Neural cell (in vitro differentiated cells): ENCODE data around the gene IFI44. TPM values are rescaled to one million over a fixed set of nuclear protein-coding genes. Genes with fewer than 3 reads are reported as not detected.

Experiments used
- H2AFZ ChIP-seq: fragments of 200-600, 300-800 bp; sonication (generic), shearing (Covaris generic); 2 replicates; pipeline ENCODE4 v1.6.0; 2014; ENCODE audit warnings: low read depth, mild to moderate bottlenecking, antibody characterized with exemption, low read length, moderate library complexity
- H3F3A ChIP-seq: fragments of 200-600 bp; shearing (Covaris generic); 2 replicates; pipeline ENCODE4 v1.6.1; 2016; ENCODE audit warnings: mild to moderate bottlenecking, moderate library complexity, mixed read lengths, antibody characterized with exemption, low read length; ENCODE audit not compliant: insufficient read depth, poor library complexity, severe bottlenecking
- H3K27ac ChIP-seq: fragments of 200-600, 300-800 bp; sonication (generic), shearing (Covaris generic); 2 replicates; pipeline ENCODE4 v1.5.1; 2014; ENCODE audit warnings: mild to moderate bottlenecking, low read length, moderate library complexity
- H3K27me3 ChIP-seq: fragments of 300-800, 200-600 bp; sonication (generic), shearing (Covaris generic); 2 replicates; pipeline ENCODE4 v1.6.0; 2014; ENCODE audit warnings: mild to moderate bottlenecking, low read depth, low read length, moderate library complexity; ENCODE audit not compliant: insufficient read depth
- H3K36me3 ChIP-seq: fragments of 300-800, 200-600 bp; sonication (generic), shearing (Covaris generic); 2 replicates; pipeline ENCODE4 v1.5.1; 2014; ENCODE audit warnings: mild to moderate bottlenecking, antibody characterized with exemption, low read length, moderate library complexity; ENCODE audit not compliant: insufficient read depth
- H3K4me2 ChIP-seq: fragments of 300-800, 200-600 bp; sonication (generic), shearing (Covaris generic); 2 replicates; pipeline ENCODE4 v1.6.0; 2014; ENCODE audit warnings: mild to moderate bottlenecking, low read length
- H3K4me3 ChIP-seq: fragments of 300-800, 200-600 bp; sonication (generic), shearing (Covaris generic); 2 replicates; pipeline ENCODE4 v1.5.1; 2014; ENCODE audit warnings: mild to moderate bottlenecking, low read length, moderate library complexity
- H3K79me2 ChIP-seq: fragments of 200-600 bp; shearing (Covaris generic); replicated peaks from 2 replicates; pipeline ENCODE4 v1.6.0; 2014; ENCODE audit warnings: mild to moderate bottlenecking, low read length, moderate library complexity; ENCODE audit not compliant: insufficient read depth
- H3K9ac ChIP-seq: fragments of 300-800, 200-600 bp; sonication (generic), shearing (Covaris generic); 2 replicates; pipeline ENCODE4 v1.6.1; 2016; ENCODE audit warnings: mild to moderate bottlenecking, low read length, mixed read lengths
- H3K9me2 ChIP-seq: fragments of 200-600 bp; shearing (Covaris generic); 2 replicates; pipeline ENCODE4 v1.6.1; 2016; ENCODE audit warnings: mild to moderate bottlenecking, low read length, mixed read lengths; ENCODE audit not compliant: insufficient read depth
- H3K9me3 ChIP-seq: fragments of 200-600, 300-800 bp; sonication (generic), shearing (Covaris generic); 2 replicates; pipeline ENCODE4 v1.6.1; 2016; ENCODE audit warnings: mild to moderate bottlenecking, mixed run types, low read length, moderate library complexity, mixed read lengths
- H4K20me1 ChIP-seq: fragments of 200-600 bp; shearing (Covaris generic); 2 replicates; pipeline ENCODE4 v1.6.1; 2016; ENCODE audit warnings: mild to moderate bottlenecking, mixed run types; ENCODE audit not compliant: insufficient read depth
- CTCF ChIP-seq: fragments of 450-650 bp; IDR thresholded peaks from 2 replicates; pipeline ENCODE4 v1.5.1; 2014; ENCODE audit warnings: antibody characterized with exemption, mild to moderate bottlenecking, moderate library complexity; ENCODE audit not compliant: poor library complexity, severe bottlenecking
- EP300 ChIP-seq: fragments of 450-650 bp; conservative IDR thresholded peaks from 2 replicates; pipeline ENCODE4 v1.6.1; 2014; ENCODE audit warnings: antibody characterized with exemption, mild to moderate bottlenecking, moderate library complexity; ENCODE audit not compliant: poor library complexity, severe bottlenecking
- EZH2 ChIP-seq: fragments of 200-600, 300-800 bp; shearing (Covaris generic), sonication (generic); IDR thresholded peaks from 2 replicates; pipeline ENCODE4 v1.6.1; 2014; ENCODE audit warnings: antibody characterized with exemption, low read length, borderline replicate concordance, mild to moderate bottlenecking; ENCODE audit not compliant: insufficient read depth, poor library complexity, severe bottlenecking
- MXI1 ChIP-seq: fragments of 450-650 bp; conservative IDR thresholded peaks from 2 replicates; pipeline ENCODE4 v1.6.1; 2014; ENCODE audit warnings: antibody characterized with exemption, mild to moderate bottlenecking; ENCODE audit not compliant: poor library complexity, severe bottlenecking
- POLR2AphosphoS5 ChIP-seq: IDR thresholded peaks from 2 replicates; pipeline ENCODE4 v1.6.1; 2012
- RAD21 ChIP-seq: fragments of 450-650 bp; conservative IDR thresholded peaks from 2 replicates; pipeline ENCODE4 v1.6.1; 2014; ENCODE audit warnings: antibody characterized with exemption, mild to moderate bottlenecking, moderate library complexity
- SMC3 ChIP-seq: fragments of 450-650 bp; conservative IDR thresholded peaks from 2 replicates; pipeline ENCODE4 v1.6.1; 2014; ENCODE audit warnings: antibody characterized with exemption, mild to moderate bottlenecking, moderate library complexity; ENCODE audit not compliant: poor library complexity
- polyA plus RNA-seq: library from polyadenylated mRNA; depleted of rRNA; stranded (reverse); fragments of >200 nt; gene quantifications from 2 replicates; pipeline ENCODE4 v1.2.3, GENCODE V29; 2014
- TF ChIP-seq, protein P1 (sequence below): IDR thresholded peaks from 2 replicates; pipeline ENCODE4 v1.6.1; 2012; ENCODE audit warnings: borderline replicate concordance

The IFI44 gene
- polyA plus RNA-seq, 1 donor from 2014 or later: not detected

DNA sequence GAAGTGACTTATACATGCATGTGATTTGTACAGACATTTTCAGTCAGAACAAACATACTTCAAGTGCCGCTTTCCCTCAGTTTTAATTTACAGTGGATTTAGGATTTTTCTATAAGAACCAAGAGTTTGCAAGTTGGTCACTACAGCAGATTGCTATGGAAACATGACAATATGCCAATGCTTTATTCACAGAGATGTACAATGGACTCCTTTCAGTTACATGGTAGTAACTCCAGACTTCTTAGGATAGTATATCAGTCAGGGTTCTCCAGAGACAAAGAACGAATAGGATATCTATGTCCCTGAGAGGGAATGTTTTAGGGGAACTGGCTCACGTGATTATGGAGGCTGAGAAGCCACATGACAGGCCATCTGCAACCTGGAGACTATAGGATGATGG is 27.4 kb downstream of the IFI44 start:
- no peak overlapping the region for H2AFZ ChIP-seq
- H3K4me3 ChIP-seq: no peak overlapping the region

DNA sequence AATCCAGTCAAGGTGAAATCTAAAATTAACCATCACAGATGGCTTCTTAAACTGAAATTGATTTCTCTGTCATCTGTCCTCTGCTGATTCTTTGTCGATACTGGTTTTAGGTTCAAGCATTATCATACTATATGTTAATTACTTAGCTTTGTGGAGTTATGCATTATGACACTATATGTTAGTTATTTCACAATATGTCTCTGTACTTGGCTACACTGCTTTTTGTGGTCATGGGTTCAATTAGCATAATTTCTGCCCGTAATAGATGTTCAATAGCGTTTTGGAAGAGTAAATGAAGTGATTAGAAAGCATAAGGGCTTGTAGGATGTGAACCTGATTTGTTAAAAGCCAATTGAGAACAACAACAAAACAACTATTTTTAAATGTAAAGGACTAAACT is 28.2 kb downstream of the IFI44 start:
- Histone ChIP-seq H3F3A (no peaks in the 10 kb centered on the region), H3K4me2 (no peak overlapping the region), H4K20me1 (no peaks in the 10 kb centered on the region), H3K4me3 (no peak overlapping the region), H3K27me3 (no peaks in the 10 kb centered on the region), H2AFZ (no peak overlapping the region), H3K27ac (no peak overlapping the region), H3K9me2 (no peaks in the 10 kb centered on the region), H3K9ac (no peak overlapping the region), H3K36me3 (no peaks in the 10 kb centered on the region), H3K79me2 (no peaks in the 10 kb centered on the region), H3K9me3 (no peaks in the 10 kb centered on the region)
- no peak for TF ChIP-seq POLR2AphosphoS5
- TF ChIP-seq, protein P1, sequence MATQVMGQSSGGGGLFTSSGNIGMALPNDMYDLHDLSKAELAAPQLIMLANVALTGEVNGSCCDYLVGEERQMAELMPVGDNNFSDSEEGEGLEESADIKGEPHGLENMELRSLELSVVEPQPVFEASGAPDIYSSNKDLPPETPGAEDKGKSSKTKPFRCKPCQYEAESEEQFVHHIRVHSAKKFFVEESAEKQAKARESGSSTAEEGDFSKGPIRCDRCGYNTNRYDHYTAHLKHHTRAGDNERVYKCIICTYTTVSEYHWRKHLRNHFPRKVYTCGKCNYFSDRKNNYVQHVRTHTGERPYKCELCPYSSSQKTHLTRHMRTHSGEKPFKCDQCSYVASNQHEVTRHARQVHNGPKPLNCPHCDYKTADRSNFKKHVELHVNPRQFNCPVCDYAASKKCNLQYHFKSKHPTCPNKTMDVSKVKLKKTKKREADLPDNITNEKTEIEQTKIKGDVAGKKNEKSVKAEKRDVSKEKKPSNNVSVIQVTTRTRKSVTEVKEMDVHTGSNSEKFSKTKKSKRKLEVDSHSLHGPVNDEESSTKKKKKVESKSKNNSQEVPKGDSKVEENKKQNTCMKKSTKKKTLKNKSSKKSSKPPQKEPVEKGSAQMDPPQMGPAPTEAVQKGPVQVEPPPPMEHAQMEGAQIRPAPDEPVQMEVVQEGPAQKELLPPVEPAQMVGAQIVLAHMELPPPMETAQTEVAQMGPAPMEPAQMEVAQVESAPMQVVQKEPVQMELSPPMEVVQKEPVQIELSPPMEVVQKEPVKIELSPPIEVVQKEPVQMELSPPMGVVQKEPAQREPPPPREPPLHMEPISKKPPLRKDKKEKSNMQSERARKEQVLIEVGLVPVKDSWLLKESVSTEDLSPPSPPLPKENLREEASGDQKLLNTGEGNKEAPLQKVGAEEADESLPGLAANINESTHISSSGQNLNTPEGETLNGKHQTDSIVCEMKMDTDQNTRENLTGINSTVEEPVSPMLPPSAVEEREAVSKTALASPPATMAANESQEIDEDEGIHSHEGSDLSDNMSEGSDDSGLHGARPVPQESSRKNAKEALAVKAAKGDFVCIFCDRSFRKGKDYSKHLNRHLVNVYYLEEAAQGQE: no peak
- no peak for TF ChIP-seq RAD21
- no peak for TF ChIP-seq SMC3
- no peak for TF ChIP-seq EP300
- TF ChIP-seq EZH2: no peak

More for the DNA sequence above, 27.4 kb downstream of the IFI44 start:
- Histone ChIP-seq H3K9me2 (no peaks in the 10 kb centered on the region), H3K4me2 (no peak overlapping the region), H3K9me3 (no peaks in the 10 kb centered on the region), H3K27me3 (no peaks in the 10 kb centered on the region), H3K79me2 (no peaks in the 10 kb centered on the region), H3K36me3 (no peaks in the 10 kb centered on the region), H3K9ac (no peak overlapping the region), H4K20me1 (no peaks in the 10 kb centered on the region), H3K27ac (no peak overlapping the region), H3F3A (no peaks in the 10 kb centered on the region)
- TF ChIP-seq CTCF (no peak), POLR2AphosphoS5 (no peak), EP300 (no peak), MXI1 (no peak)
- TF ChIP-seq, protein P1: no peak
